GM21423 (cell line): ENCODE data around the gene EID1.
"Not testable (repeated sequence)": the region's sequence is repeated elsewhere in the genome, so short reads cannot be mapped to it uniquely, and the experiment has no call there.

Experiments used
- ATAC-seq: cut with Tn5 transposase; IDR thresholded peaks from one replicate; pipeline ENCODE4 v1.9.1; 2021; ENCODE audit warnings: mild to moderate bottlenecking, moderate library complexity; ENCODE audit not compliant: unreplicated experiment

Gene EID1

GRCh38 chr15:48905847-48906246 lies 27.9 kb downstream of the EID1 start:
- ATAC-seq: no peak

DNA sequence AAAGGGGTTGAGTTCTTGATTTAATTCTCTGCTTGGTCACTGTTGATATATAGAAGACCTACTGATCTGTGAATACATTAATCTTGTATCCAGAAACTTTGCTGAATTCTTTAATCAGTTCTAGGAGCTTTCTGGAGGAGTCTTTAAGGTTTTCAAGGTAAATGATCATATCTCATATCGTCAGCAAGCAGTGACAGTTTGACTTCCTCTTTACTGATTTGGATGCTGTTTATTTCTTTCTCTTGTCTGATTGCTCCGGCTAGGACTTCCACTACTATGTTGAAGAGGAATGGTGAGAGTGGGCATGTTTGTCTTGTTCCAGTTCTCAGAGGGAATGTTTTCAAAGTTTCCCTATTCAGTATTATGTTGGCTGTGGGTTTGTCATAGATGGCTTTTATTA lies 31.4 kb downstream of the EID1 start:
- not testable (repeated sequence) for ATAC-seq

DNA sequence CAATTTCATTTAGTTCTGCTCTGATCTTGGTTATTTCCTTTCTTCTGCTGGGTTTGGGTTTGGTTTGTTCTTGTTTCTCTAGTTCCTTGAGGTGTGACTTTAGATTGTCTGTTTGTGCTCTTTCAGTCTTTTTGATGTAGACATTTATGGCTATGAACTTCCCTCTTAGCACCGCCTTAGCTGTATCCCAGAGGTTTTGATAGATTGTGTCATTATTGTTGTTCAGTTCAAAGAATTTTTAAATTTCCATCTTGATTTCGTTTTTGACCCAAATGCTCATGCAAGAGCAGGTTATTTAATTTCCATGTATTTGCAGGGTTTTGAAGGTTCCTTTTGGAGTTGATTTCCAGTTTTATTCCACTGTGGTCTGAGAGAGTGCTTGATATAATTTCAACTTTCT lies 32.6 kb downstream of the EID1 start:
- not testable (repeated sequence) for ATAC-seq

DNA sequence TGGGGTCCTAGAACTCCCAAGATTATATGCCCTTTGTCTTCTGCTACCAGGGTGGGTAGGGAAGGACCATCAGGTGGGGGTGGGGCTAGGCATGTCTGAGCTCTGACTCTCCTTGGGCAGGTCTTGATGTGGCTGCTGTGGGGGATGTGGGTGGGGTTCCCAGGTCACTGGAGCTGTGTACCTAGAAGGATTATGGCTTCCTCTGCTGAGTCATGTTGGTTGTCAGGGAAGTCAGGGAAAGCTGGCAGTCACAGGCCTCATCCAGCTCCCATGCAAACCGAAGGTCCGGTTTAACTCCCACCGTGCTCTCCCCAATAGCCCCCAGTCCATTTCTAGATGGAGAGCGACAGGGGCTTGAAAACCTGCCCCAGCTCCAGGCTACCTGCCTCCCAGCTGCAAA lies 35.2 kb downstream of the EID1 start:
- ATAC-seq: no peak

DNA sequence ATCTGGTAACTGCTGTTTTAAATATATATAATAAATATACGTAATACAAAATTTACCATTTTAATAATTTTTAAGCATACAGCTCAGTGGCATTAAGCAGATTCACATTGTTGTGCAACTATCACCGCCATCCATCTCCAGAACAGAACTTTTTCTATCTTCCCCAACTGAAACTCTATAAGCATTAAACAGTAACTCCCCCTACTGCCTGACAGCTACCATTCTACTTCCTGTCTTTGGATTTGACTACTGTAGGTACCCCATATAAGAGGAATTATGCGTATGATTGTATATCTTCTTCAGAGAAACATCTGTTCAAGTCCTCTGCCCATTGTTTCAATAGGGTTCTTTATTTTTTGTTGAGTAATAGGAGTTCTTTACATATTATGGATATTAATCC lies 36.8 kb downstream of the EID1 start:
- ATAC-seq: no peak

DNA sequence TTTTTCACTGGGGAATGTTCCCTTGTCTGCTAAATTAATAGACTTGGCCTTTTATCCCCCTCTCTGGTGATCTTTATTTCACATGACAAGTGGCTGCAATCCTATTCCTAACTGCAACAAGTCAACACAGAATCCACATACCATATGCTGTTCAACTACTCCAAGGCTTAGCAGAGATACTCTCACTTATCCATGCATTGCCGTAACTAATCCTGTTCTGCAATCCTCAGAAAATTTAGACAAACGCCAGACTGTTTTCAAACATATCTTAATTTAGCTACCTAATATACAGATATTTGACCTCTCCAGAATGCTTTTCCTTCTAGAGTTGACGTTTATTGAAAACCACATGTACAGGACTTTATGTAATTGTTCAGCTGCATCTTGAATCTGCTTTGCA lies 37.9 kb downstream of the EID1 start:
- no peak for ATAC-seq

GRCh38 chr15:48916721-48917120 lies 38.8 kb downstream of the EID1 start:
- ATAC-seq: no peak

DNA sequence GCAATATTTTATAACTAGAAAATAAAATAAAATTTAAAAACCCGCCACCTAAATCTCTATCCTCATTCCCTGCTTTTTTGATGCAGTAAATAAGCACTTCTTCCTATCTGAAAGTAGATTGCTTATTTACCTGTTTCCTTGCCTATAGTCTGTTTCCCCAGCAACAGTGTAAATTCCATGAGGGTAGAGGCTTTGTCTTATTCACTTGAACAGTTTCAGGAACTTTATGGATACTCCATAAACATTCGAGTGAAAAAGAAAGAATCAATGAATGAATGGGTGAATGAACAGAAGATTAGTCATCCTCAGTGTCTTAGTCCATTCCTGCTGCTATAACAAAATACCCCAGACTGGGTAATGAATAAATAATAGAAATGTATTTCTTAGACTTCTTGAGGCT lies 44.1 kb downstream of the EID1 start:
- ATAC-seq: no peak

GRCh38 chr15:48924528-48925393 lies 46.8 kb downstream of the EID1 start:
- no peak for ATAC-seq

DNA sequence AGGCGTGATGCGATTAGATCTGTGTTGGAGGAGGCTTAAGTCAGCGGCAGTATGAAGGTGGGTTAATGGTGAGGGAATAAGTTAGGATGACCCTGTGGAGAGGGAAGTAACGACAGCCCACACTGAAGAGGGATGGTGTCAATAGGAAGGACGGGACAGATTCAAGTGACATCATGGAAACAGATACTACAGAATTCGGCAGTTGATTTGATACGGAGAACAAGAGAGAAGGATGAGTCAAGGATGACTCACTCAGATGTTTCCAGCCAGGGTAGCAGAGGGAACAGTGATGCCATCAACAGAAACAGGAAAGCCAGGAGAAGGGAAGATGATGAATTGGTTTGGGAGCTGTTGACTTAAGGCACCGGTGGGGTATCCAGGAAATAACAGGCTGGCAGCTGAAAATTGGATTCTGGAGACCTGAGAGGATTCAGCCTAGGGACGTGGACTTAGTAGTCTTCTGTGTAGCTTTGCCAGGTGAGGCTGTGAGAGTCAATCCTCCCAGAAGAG lies 47.8 kb downstream of the EID1 start:
- ATAC-seq: no peak

GRCh38 chr15:48928877-48929538 lies 51.1 kb downstream of the EID1 start:
- no peak for ATAC-seq

GRCh38 chr15:48929661-48930060 lies 51.7 kb downstream of the EID1 start:
- no peak for ATAC-seq
